ENCODE results near the gene TLR6. TPM values are rescaled to one million over a fixed set of nuclear protein-coding genes. Genes with fewer than 3 reads are reported as not detected.
A peak's percentile ranks its signal among the peaks of the same experiment; 100 is the strongest.

Gene TLR6
- total and polyA plus RNA-seq, 2 donors (not counting 1 experiment from before 2014, with no cell fraction given): 10.0 to 60.6 TPM

DNA sequence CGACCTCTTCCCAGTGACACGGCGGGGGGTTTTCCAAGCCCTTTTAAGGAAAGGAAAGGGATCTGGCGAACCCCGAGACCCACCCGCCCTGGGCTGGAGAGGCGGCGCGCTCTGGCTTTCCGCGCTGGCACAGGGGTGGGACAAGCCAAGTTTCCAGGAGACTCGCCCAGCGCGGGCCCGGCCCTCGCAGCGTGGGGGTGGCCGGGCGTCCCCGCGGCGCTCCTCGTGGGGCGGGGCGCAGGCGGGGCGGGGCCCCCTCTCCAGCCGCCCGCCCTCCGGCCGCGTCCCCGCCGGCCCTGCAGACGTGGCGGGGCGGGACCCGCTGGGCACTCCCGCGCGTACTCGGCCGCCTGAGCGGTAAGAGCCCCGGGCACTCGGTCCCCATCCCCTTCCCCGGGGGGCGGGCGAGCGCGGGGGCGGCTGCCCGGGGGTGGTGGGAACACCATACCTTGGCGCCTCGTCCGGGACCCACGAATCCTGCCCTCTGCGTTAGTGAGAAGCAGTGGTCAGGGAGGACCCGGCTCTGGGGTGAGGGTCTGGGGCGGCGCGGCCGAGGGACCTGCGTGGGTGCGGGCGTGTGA, 11.0 kb upstream of the TLR6 start, which contains the start of gene FAM114A1:
TSS of gene FAM114A1 (plus strand) at position 329 of the 581 bp plus-strand sequence. CDS start 10,273 bp downstream, outside the sequence.
- no peaks in the 10 kb centered on the region for H3K27me3 ChIP-seq (replicated peaks in 1 of 4; ENCODE audit: control extremely low read depth in 1 of 4, control insufficient read depth in 3 of 4, insufficient read depth in 4 of 4, low read length in 3 of 4)
- Mint-ChIP-seq H3K27ac (peak within 1 kb of the TSS; percentile 60), H3K4me1 (peaks cover 11% of the 10 kb centered on the region), H3K9me3 (ENCODE audit: insufficient read depth) (no peaks in the 10 kb centered on the region), H3K4me3 (peak within 1 kb of the TSS; percentile 89), H3K27me3 (no peaks in the 10 kb centered on the region)
- H3K36me3 ChIP-seq (replicated peaks in 1 of 2; ENCODE audit: control extremely low read depth in 1 of 2, control insufficient read depth in 1 of 2, extremely low read depth in 1 of 2, insufficient read depth in 2 of 2, low read length in 1 of 2): no peaks in the 10 kb centered on the region
- WGBS (ENCODE audit: insufficient coverage): 1% methylated on average over 58 of the region's 66 CpGs
- POLR2A ChIA-PET: interaction anchor here (0.6 to 1.0 kb wide), 2 partner anchors 12 to 687 kb away, joined by 3 to 4 read pairs; no protein-coding TSS in a partner anchor
- H3K9me3 ChIP-seq (ENCODE audit: control extremely low read depth in 1 of 3, control insufficient read depth in 2 of 3, insufficient read depth in 1 of 3, low read length in 2 of 3): no peaks in the 10 kb centered on the region
- peak within 1 kb of the TSS; percentile 64 for H3K9ac ChIP-seq (ENCODE audit: low read length)
- H3K4me2 ChIP-seq (replicated peaks; ENCODE audit: low read depth, low read length, poor library complexity, severe bottlenecking): peak within 1 kb of the TSS; percentile 88
- CTCF ChIA-PET: interaction anchor here (0.6 to 2.4 kb wide), 6 partner anchors 11 to 688 kb away, joined by 3 to 25 read pairs (median 6); partner anchors contain the start of genes TLR10 and TLR6
- intact Hi-C loops (cut with micrococcal nuclease): no loop called here
- peak; percentile 99 for ATAC-seq (ENCODE audit: low read depth)
- no peaks in the 10 kb centered on the region for H3K79me2 ChIP-seq (ENCODE audit: control insufficient read depth, insufficient read depth, low read length)
- peak within 1 kb of the TSS in 1 of 2 donors; percentile 54 for H3K27ac ChIP-seq (ENCODE audit: low read length in 2 of 2)
- peak within 1 kb of the TSS; percentile 74 for H2AFZ ChIP-seq (ENCODE audit: insufficient read depth, low read depth, low read length, poor library complexity, severe bottlenecking)
- peaks cover 10 to 12% of the 10 kb centered on the region in 2 donors for H3K4me1 ChIP-seq (ENCODE audit: control insufficient read depth in 2 of 2, insufficient read depth in 2 of 2, low read length in 2 of 2)
- H3K4me3 ChIP-seq (ENCODE audit: control extremely low read depth in 1 of 5, extremely low read depth in 1 of 5, insufficient read depth in 1 of 5, low read depth in 2 of 5, low read length in 4 of 5): peak within 1 kb of the TSS; percentile 50 to 63 (median 60)
- TF ChIP-seq EZH2 (IDR thresholded peaks at IDR 0.05; ENCODE audit: borderline replicate concordance, insufficient read depth, low read depth, low read length, poor library complexity, severe bottlenecking): no peak
- no peak for TF ChIP-seq CTCF (IDR thresholded peaks at IDR 0.05)
- H4K20me1 ChIP-seq (ENCODE audit: control insufficient read depth, insufficient read depth, low read length, poor library complexity, severe bottlenecking): no peaks in the 10 kb centered on the region
- peak; percentile 54 for DNase-seq

GRCh38 chr4:38866973-38867477, 10.4 kb upstream of the TLR6 start:
- H3K4me3 Mint-ChIP-seq: peak overlapping the region; percentile 89
- POLR2A ChIA-PET: interaction anchor here (0.6 to 1.0 kb wide), 2 partner anchors 11 to 686 kb away, joined by 3 to 4 read pairs; no protein-coding TSS in a partner anchor
- no peak for ATAC-seq (ENCODE audit: low read depth)
- peak overlapping the region; percentile 54 for H3K27ac Mint-ChIP-seq
- WGBS (ENCODE audit: insufficient coverage): 77% methylated on average over 7 of the region's 11 CpGs
- TF ChIP-seq CTCF (IDR thresholded peaks at IDR 0.05) (no peak), EZH2 (IDR thresholded peaks at IDR 0.05; ENCODE audit: borderline replicate concordance, insufficient read depth, low read depth, low read length, poor library complexity, severe bottlenecking) (no peak)
- Histone ChIP-seq H3K27ac (ENCODE audit: low read length in 2 of 2) (peak overlapping the region in 1 of 2 donors; percentile 54), H3K9me3 (ENCODE audit: control extremely low read depth in 1 of 3, control insufficient read depth in 2 of 3, insufficient read depth in 1 of 3, low read length in 2 of 3) (no peaks in the 10 kb centered on the region), H4K20me1 (ENCODE audit: control insufficient read depth, insufficient read depth, low read length, poor library complexity, severe bottlenecking) (no peaks in the 10 kb centered on the region), H3K4me1 (ENCODE audit: control insufficient read depth in 2 of 2, insufficient read depth in 2 of 2, low read length in 2 of 2) (peaks cover 10 to 12% of the 10 kb centered on the region in 2 donors), H2AFZ (ENCODE audit: insufficient read depth, low read depth, low read length, poor library complexity, severe bottlenecking) (peak overlapping the region; percentile 74), H3K27me3 (replicated peaks in 1 of 4; ENCODE audit: control extremely low read depth in 1 of 4, control insufficient read depth in 3 of 4, insufficient read depth in 4 of 4, low read length in 3 of 4) (no peaks in the 10 kb centered on the region), H3K4me3 (ENCODE audit: control extremely low read depth in 1 of 5, extremely low read depth in 1 of 5, insufficient read depth in 1 of 5, low read depth in 2 of 5, low read length in 4 of 5) (peak overlapping the region; percentile 50 to 63 (median 60)), H3K36me3 (replicated peaks in 1 of 2; ENCODE audit: control extremely low read depth in 1 of 2, control insufficient read depth in 1 of 2, extremely low read depth in 1 of 2, insufficient read depth in 2 of 2, low read length in 1 of 2) (no peaks in the 10 kb centered on the region), H3K79me2 (ENCODE audit: control insufficient read depth, insufficient read depth, low read length) (no peaks in the 10 kb centered on the region), H3K9ac (ENCODE audit: low read length) (peak overlapping the region; percentile 64), H3K4me2 (replicated peaks; ENCODE audit: low read depth, low read length, poor library complexity, severe bottlenecking) (peak overlapping the region; percentile 88)
- H3K27me3 Mint-ChIP-seq: no peaks in the 10 kb centered on the region
- H3K9me3 Mint-ChIP-seq (ENCODE audit: insufficient read depth): no peaks in the 10 kb centered on the region
- intact Hi-C loops (cut with micrococcal nuclease): no loop called here
- CTCF ChIA-PET: interaction anchor here (0.6 to 2.4 kb wide), 7 partner anchors 11 to 688 kb away, joined by 3 to 25 read pairs (median 6); partner anchors contain the start of genes TLR10 and TLR6
- DNase-seq: no peak
- peaks cover 11% of the 10 kb centered on the region for H3K4me1 Mint-ChIP-seq
